Prostate gland (tissue), 2 donors: Measurements from ENCODE around the gene GMPR. TPM values are rescaled to one million over a fixed set of nuclear protein-coding genes. Genes with fewer than 3 reads are reported as not detected.
"Not testable (repeated sequence)": the region's sequence is repeated elsewhere in the genome, so short reads cannot be mapped to it uniquely, and the experiment has no call there.

Experiments used
- DNase-seq: peaks from one replicate; pipeline ENCODE4 v3.0.0-alpha.2; 2019; ENCODE audit warnings: low spot score
- H3K27ac ChIP-seq, 2 donors: fragments of 200-600 bp; sonication (generic); 2 replicates each; pipeline ENCODE4 v1.5.1; 2017 to 2019
- H3K27me3 ChIP-seq: fragments of 200-600 bp; sonication (generic); replicated peaks from 2 replicates; pipeline ENCODE4 v1.5.1; 2019; ENCODE audit not compliant: insufficient read depth
- H3K36me3 ChIP-seq, 2 donors: fragments of 200-600 bp; sonication (generic); 1 replicate in 1 of 2; 2 replicates in 1 of 2; pipeline versions ENCODE4 v1.5.1 to v1.8.1; 2017 to 2019
- H3K4me1 ChIP-seq: fragments of 200-600 bp; sonication (generic); replicated peaks from 2 replicates; pipeline ENCODE4 v1.5.1; 2019
- H3K4me3 ChIP-seq, 2 donors: fragments of 200-600 bp; sonication (generic); 2 replicates each; pipeline ENCODE4 v1.5.1; 2017 to 2019
- H3K9me3 ChIP-seq: fragments of 200-600 bp; sonication (generic); 2 replicates; pipeline ENCODE4 v1.5.1; 2017
- CTCF ChIP-seq, 4 experiments: fragments of 200-600 bp in 2 of 4; fragments of 450-650 bp in 2 of 4; sonication (generic) in 2 of 4; IDR thresholded peaks; 1 replicate in 3 of 4; 2 replicates in 1 of 4; pipeline ENCODE4 v1.5.1; 2016 to 2019; ENCODE audit warnings: antibody characterized with exemption in 4 of 4, mild to moderate bottlenecking in 2 of 4, moderate library complexity in 2 of 4
- POLR2A ChIP-seq: fragments of 450-650 bp; IDR thresholded peaks from one replicate; pipeline ENCODE4 v1.6.1; 2016; ENCODE audit warnings: antibody characterized with exemption, mild to moderate bottlenecking
- POLR2AphosphoS5 ChIP-seq: sonication (generic); formaldehyde crosslinking; IDR thresholded peaks from one replicate; pipeline ENCODE4 v1.6.1; 2017; ENCODE audit warnings: antibody characterized with exemption
- WGBS: methylation state at CpG from one replicate; pipeline ENCODE4 v1.1.5; 2018; 5-methylcytosine and 5-hydroxymethylcytosine counted together
- intact Hi-C: fragments of 100-400 bp; cut with DNase I; formaldehyde crosslinking; loops from one replicate; pipeline ENCODE4 v1.14.2; 2022
- total RNA-seq, 2 donors: library from RNA; depleted of rRNA; stranded (reverse); fragments of >200 nt; gene quantifications; one replicate each; pipeline ENCODE4 v1.1.0, GENCODE V29; 2016

GMPR gene
- total RNA-seq, 2 donors from 2014 or later: 228 to 266 TPM

GRCh38 chr6:16257999-16258708, 19.8 kb downstream of the GMPR start:
- TF ChIP-seq POLR2A: no peak
- no peak for TF ChIP-seq POLR2AphosphoS5
- TF ChIP-seq CTCF (IDR thresholded peaks at IDR 0.05): no peak
- intact Hi-C loops: no loop called here
- Histone ChIP-seq H3K4me3 (no peak overlapping the region), H3K27ac (no peak overlapping the region), H3K27me3 (no peaks in the 10 kb centered on the region), H3K9me3 (no peaks in the 10 kb centered on the region), H3K4me1 (no peaks in the 10 kb centered on the region), H3K36me3 (peaks cover 0 to 8% of the 10 kb centered on the region in 2 donors)
- no peak for DNase-seq
- WGBS: 54% methylated on average over 7 of the region's 7 CpGs

GRCh38 chr6:16258709-16259075, 20.3 kb downstream of the GMPR start:
- intact Hi-C loops: no loop called here
- WGBS: 66% methylated on average over 6 of the region's 6 CpGs
- no peak for DNase-seq
- H3K9me3 ChIP-seq: no peaks in the 10 kb centered on the region
- H3K36me3 ChIP-seq: peaks cover 0 to 8% of the 10 kb centered on the region in 2 donors
- no peaks in the 10 kb centered on the region for H3K27me3 ChIP-seq
- H3K4me3 ChIP-seq: no peak overlapping the region
- no peak overlapping the region for H3K27ac ChIP-seq
- TF ChIP-seq POLR2AphosphoS5 (no peak), CTCF (IDR thresholded peaks at IDR 0.05) (no peak), POLR2A (no peak)
- H3K4me1 ChIP-seq: no peaks in the 10 kb centered on the region

- H3K4me1 ChIP-seq, DNase-seq, H3K4me3 ChIP-seq, H3K36me3 ChIP-seq, H3K27me3 ChIP-seq, intact Hi-C loops, H3K27ac ChIP-seq, H3K9me3 ChIP-seq: not testable (repeated sequence)
- 93% methylated on average over 2 of the region's 3 CpGs for WGBS
These were observed 21.2 kb downstream of the GMPR start for GRCh38 chr6:16259604-16260003.

GRCh38 chr6:16260602-16261001, 22.2 kb downstream of the GMPR start:
- H3K4me1 ChIP-seq, H3K4me3 ChIP-seq, DNase-seq, intact Hi-C loops, H3K27me3 ChIP-seq, H3K36me3 ChIP-seq, H3K9me3 ChIP-seq, H3K27ac ChIP-seq: not testable (repeated sequence)
- WGBS: 92% methylated on average over 9 of the region's 9 CpGs

GRCh38 chr6:16262773-16263172, 24.4 kb downstream of the GMPR start:
- H3K36me3 ChIP-seq, intact Hi-C loops, H3K9me3 ChIP-seq, H3K4me3 ChIP-seq, H3K27ac ChIP-seq, H3K27me3 ChIP-seq, DNase-seq, H3K4me1 ChIP-seq: not testable (repeated sequence)
- WGBS: 89% methylated on average over 12 of the region's 12 CpGs

- H3K9me3 ChIP-seq, DNase-seq, H3K4me3 ChIP-seq, H3K27me3 ChIP-seq, H3K27ac ChIP-seq, H3K36me3 ChIP-seq, intact Hi-C loops, H3K4me1 ChIP-seq: not testable (repeated sequence)
- WGBS: 88% methylated on average over 13 of the region's 13 CpGs
These were observed 25.2 kb downstream of the GMPR start for GRCh38 chr6:16263464-16264099.

- no peak for TF ChIP-seq POLR2A
- TF ChIP-seq CTCF (IDR thresholded peaks at IDR 0.05): no peak
- no peak for TF ChIP-seq POLR2AphosphoS5
- WGBS: 84% methylated on average over 2 of the region's 2 CpGs
- no peaks in the 10 kb centered on the region for H3K4me1 ChIP-seq
- H3K36me3 ChIP-seq: no peaks in the 10 kb centered on the region
- DNase-seq: no peak
- no peak overlapping the region for H3K27ac ChIP-seq
- no peaks in the 10 kb centered on the region for H3K27me3 ChIP-seq
- no peak overlapping the region for H3K4me3 ChIP-seq
- H3K9me3 ChIP-seq: no peaks in the 10 kb centered on the region
- intact Hi-C loops: no loop called here
These were observed 26.4 kb downstream of the GMPR start for GRCh38 chr6:16264785-16265184.
